ENCODE measurements around the gene NAGLU.

GRCh38 chr17:42566883-42567573, 31.0 kb downstream of the NAGLU start, which contains the start of gene MLX:
- TF ChIP-seq, protein P1, sequence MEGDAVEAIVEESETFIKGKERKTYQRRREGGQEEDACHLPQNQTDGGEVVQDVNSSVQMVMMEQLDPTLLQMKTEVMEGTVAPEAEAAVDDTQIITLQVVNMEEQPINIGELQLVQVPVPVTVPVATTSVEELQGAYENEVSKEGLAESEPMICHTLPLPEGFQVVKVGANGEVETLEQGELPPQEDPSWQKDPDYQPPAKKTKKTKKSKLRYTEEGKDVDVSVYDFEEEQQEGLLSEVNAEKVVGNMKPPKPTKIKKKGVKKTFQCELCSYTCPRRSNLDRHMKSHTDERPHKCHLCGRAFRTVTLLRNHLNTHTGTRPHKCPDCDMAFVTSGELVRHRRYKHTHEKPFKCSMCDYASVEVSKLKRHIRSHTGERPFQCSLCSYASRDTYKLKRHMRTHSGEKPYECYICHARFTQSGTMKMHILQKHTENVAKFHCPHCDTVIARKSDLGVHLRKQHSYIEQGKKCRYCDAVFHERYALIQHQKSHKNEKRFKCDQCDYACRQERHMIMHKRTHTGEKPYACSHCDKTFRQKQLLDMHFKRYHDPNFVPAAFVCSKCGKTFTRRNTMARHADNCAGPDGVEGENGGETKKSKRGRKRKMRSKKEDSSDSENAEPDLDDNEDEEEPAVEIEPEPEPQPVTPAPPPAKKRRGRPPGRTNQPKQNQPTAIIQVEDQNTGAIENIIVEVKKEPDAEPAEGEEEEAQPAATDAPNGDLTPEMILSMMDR (IDR thresholded peaks at IDR 0.05; ENCODE audit: poor library complexity), result no peak
- TF ChIP-seq EZH2 (IDR thresholded peaks at IDR 0.05; ENCODE audit: borderline replicate concordance) (no peak), EZH2phosphoT487 (IDR thresholded peaks at IDR 0.05; ENCODE audit: low read depth, severe bottlenecking, unreplicated experiment) (no peak)
